ENCODE measurements around the gene SCN1A.

- TF ChIP-seq TAF1 (IDR thresholded peaks at IDR 0.05; ENCODE audit: low read depth, low read length), result no peak
- no peak for TF ChIP-seq SPI1 (IDR thresholded peaks at IDR 0.05; ENCODE audit: low read depth, low read length)
- no peak for TF ChIP-seq POLR2A (IDR thresholded peaks at IDR 0.05; ENCODE audit: low read depth, low read length)
- TF ChIP-seq POLR2AphosphoS5 (IDR thresholded peaks at IDR 0.05; ENCODE audit: low read depth, low read length), result no peak
- TF ChIP-seq POU2F2 (IDR thresholded peaks at IDR 0.05; ENCODE audit: low read depth, low read length), result no peak
- TF ChIP-seq PAX5 (IDR thresholded peaks at IDR 0.05; ENCODE audit: insufficient read depth, low read length, severe bottlenecking), result no peak
Observed at GRCh38 chr2:166094325-166094724, 33.5 kb downstream of the SCN1A start.
